ENCODE measurements around the gene NAT10. TPM values are rescaled to one million over a fixed set of nuclear protein-coding genes. Genes with fewer than 3 reads are reported as not detected.

The NAT10 gene
- total and polyA plus RNA-seq, 3 donors from 2014 or later = 47.7 to 50.5 (median 49.9) TPM

DNA sequence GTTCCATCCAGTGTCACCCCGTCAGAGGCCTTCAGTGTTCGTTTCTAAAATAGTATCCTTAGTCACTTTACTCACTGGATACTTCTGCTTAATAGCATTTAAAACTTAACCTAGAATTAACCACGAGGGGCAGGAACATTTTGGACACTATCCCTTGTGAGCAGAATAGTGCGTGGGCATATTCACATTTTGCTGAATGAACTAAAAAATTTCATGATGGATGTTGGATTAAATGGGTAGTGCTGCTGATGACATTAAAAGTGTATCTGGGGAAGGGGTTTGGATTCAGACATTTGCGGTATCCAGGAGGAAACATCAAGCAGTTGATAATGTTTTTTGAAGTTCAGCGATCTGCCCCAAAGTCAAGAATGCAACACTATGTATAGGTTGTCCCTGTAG, 750 bp upstream of the NAT10 start:
- no peak for DNase-seq
- no peaks in the 10 kb centered on the region for H3K36me3 ChIP-seq (ENCODE audit: low read depth, missing control alignments)
- H3K4me1 ChIP-seq = peaks cover 6% of the 10 kb centered on the region
- H3K27ac ChIP-seq = peak overlapping the region; percentile 82 to 95
- peak overlapping the region; percentile 87 to 96 for H3K4me3 ChIP-seq
- no peaks in the 10 kb centered on the region for H3K27me3 ChIP-seq
- H3K9me3 ChIP-seq = no peaks in the 10 kb centered on the region
- TF ChIP-seq POLR2A (IDR thresholded peaks at IDR 0.05) = no peak
- TF ChIP-seq, protein P1, sequence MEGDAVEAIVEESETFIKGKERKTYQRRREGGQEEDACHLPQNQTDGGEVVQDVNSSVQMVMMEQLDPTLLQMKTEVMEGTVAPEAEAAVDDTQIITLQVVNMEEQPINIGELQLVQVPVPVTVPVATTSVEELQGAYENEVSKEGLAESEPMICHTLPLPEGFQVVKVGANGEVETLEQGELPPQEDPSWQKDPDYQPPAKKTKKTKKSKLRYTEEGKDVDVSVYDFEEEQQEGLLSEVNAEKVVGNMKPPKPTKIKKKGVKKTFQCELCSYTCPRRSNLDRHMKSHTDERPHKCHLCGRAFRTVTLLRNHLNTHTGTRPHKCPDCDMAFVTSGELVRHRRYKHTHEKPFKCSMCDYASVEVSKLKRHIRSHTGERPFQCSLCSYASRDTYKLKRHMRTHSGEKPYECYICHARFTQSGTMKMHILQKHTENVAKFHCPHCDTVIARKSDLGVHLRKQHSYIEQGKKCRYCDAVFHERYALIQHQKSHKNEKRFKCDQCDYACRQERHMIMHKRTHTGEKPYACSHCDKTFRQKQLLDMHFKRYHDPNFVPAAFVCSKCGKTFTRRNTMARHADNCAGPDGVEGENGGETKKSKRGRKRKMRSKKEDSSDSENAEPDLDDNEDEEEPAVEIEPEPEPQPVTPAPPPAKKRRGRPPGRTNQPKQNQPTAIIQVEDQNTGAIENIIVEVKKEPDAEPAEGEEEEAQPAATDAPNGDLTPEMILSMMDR (IDR thresholded peaks at IDR 0.05) = no peak
- intact Hi-C loops (cut with DNase I; ENCODE audit: low total_unique reads) = no loop called here
- WGBS, 2 donors = 7 to 10% methylated on average over 6 of the region's 6 CpGs

DNA sequence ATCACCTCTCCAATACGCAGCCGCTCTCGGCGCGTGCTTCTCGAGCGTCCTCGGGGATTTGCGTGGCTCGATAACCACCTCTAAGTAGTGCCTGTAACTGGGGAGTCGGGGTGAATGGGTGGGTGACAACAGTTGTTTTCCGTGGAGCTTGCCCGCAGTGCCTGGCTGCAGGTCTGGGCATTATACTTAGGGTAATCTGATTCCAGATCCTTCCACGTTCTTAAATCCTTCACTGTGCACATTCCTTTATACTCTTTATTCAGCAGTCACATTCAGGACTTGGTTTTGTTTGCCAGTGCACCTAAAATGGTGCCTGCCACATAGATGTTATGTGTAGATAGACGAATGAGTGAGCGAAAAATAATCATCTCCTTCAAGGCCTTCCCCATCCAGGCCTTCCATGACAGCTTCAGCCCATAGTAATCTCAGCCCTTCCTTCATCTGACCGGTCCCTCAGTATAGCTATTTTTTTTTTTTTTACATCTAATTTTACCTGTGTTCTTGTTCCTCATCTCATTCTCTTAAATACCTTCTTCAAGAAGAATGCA, 602 bp downstream of the NAT10 start:
- Histone ChIP-seq H3K36me3 (ENCODE audit: low read depth, missing control alignments) (no peaks in the 10 kb centered on the region), H3K27me3 (no peaks in the 10 kb centered on the region), H3K27ac (peak overlapping the region; percentile 82 to 95), H3K4me3 (peak overlapping the region; percentile 87 to 96), H3K9me3 (no peaks in the 10 kb centered on the region), H3K4me1 (peaks cover 6% of the 10 kb centered on the region)
- no peak for DNase-seq
- 1 to 2% methylated on average over 8 to 17 of the region's 17 CpGs for WGBS, 2 donors
- intact Hi-C loops (cut with DNase I; ENCODE audit: low total_unique reads) = no loop called here
- TF ChIP-seq POLR2A (IDR thresholded peaks at IDR 0.05) = no peak
- TF ChIP-seq, protein P1 (IDR thresholded peaks at IDR 0.05) = no peak

DNA sequence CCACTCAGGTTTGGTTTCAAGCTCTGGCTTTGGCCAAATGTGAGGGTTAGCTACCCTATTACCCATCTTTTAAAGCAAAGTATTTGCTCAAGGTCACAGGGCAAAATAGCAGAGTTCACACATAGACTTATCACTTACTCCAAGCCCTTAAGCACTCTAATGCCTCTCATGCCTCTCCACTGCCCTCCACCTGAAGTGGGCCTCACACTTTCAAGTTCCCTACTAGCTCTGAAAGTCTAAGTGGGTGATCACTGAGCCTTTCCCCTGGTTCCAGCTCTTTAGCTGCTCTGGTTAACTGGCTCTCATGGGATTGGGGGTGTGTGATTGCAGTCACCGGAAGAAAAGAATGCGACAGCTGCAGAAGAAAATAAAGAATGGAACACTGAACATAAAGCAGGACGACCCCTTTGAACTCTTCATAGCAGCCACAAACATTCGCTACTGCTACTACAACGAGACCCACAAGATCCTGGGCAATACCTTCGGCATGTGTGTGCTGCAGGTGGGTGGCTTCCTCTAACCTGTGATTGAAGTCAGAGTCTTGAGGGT, 6.4 kb downstream of the NAT10 start:
- Histone ChIP-seq H3K4me3 (no peak overlapping the region), H3K27me3 (no peaks in the 10 kb centered on the region), H3K4me1 (no peaks in the 10 kb centered on the region), H3K9me3 (no peaks in the 10 kb centered on the region), H3K36me3 (ENCODE audit: low read depth, missing control alignments) (no peaks in the 10 kb centered on the region), H3K27ac (no peak overlapping the region)
- no peak for DNase-seq
- no peak for TF ChIP-seq POLR2A (IDR thresholded peaks at IDR 0.05)
- TF ChIP-seq, protein P1 (IDR thresholded peaks at IDR 0.05) = no peak
- 95 to 96% methylated on average over 6 of the region's 6 CpGs for whole genome bisulfite sequencing, 2 donors
- intact Hi-C loops (cut with DNase I; ENCODE audit: low total_unique reads) = loop anchor here (10.0 kb wide), 1 partner anchor 53 kb away; no protein-coding TSS in a partner anchor

DNA sequence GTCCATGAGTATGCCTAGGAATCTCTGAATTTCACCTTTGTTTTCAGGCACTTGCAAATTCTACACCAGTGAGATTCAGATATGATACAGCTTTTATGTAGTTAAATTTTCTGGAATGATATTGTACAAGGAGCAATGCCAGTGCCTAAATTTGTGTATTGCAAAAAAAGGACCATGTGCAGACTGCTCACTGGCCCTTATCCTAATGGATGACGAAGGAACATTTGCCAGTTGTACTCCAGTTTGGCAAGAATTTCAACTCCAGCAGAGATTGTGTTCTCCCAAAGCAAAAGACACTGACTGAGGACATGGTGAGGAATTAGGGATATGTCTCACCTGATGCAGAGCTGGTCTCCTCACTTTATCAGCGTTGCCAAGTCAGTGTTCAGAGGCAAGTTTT, 8.6 kb downstream of the NAT10 start:
- Histone ChIP-seq H3K4me3 (no peak overlapping the region), H3K27me3 (no peaks in the 10 kb centered on the region), H3K9me3 (no peaks in the 10 kb centered on the region), H3K27ac (no peak overlapping the region), H3K36me3 (ENCODE audit: low read depth, missing control alignments) (no peaks in the 10 kb centered on the region), H3K4me1 (no peaks in the 10 kb centered on the region)
- intact Hi-C loops (cut with DNase I; ENCODE audit: low total_unique reads) = loop anchor here (10.0 kb wide), 1 partner anchor 51 kb away; no protein-coding TSS in a partner anchor
- TF ChIP-seq, protein P1 (IDR thresholded peaks at IDR 0.05) = no peak
- no peak for TF ChIP-seq POLR2A (IDR thresholded peaks at IDR 0.05)
- no peak for DNase-seq
- 71 to 76% methylated on average over 2 of the region's 2 CpGs for WGBS, 2 donors

DNA sequence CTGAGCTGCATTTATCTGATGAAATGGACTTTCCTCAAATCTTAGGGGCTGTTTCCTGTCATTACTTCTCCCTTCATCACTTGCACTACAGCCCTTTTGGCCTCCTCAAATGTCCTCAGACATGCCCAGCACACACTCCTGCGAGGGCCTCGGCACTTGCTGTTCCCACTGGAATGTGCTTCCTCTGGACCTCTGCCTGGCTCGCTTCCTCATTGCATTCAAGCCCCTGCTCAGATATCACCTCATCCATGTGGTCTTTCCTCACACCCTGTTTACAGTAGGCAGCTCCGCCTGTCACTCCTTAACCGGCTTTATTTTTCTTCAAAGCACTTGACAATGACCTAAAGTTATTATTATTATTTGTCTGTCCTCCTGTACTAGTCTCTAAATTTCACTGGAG, 9.0 kb downstream of the NAT10 start:
- Histone ChIP-seq H3K4me1 (no peaks in the 10 kb centered on the region), H3K27ac (no peak overlapping the region), H3K27me3 (no peaks in the 10 kb centered on the region), H3K36me3 (ENCODE audit: low read depth, missing control alignments) (no peaks in the 10 kb centered on the region), H3K9me3 (no peaks in the 10 kb centered on the region), H3K4me3 (no peak overlapping the region)
- intact Hi-C loops (cut with DNase I; ENCODE audit: low total_unique reads) = loop anchor here (10.0 kb wide), 1 partner anchor 50 kb away; no protein-coding TSS in a partner anchor
- TF ChIP-seq, protein P1 (IDR thresholded peaks at IDR 0.05) = no peak
- no peak for TF ChIP-seq POLR2A (IDR thresholded peaks at IDR 0.05)
- WGBS, 2 donors = 56 to 72% methylated on average over 5 of the region's 5 CpGs
- DNase-seq = no peak
